SK-N-SH treated with all-trans-retinoic acid at 6 μM for 48 hours (cell line): Measurements from ENCODE around the gene CACNA1H.

Experiments used
- ARNTL ChIP-seq: fragments of 450-650 bp; formaldehyde crosslinking; IDR thresholded peaks from 2 replicates; pipeline ENCODE4 v1.5.0; 2020; ENCODE audit warnings: low read depth, mild to moderate bottlenecking, moderate library complexity, borderline replicate concordance
- BACH2 ChIP-seq: fragments of 250-450 bp; sonication (Bioruptor Pico); IDR thresholded peaks from 2 replicates; pipeline ENCODE4 v1.9.0; 2021; ENCODE audit warnings: mild to moderate bottlenecking, borderline replicate concordance
- CSDC2 ChIP-seq: fragments of 250-450 bp; sonication (Bioruptor Pico); IDR thresholded peaks from 2 replicates; pipeline ENCODE4 v1.5.0; 2020; ENCODE audit warnings: mild to moderate bottlenecking, moderate library complexity
- ESRRG ChIP-seq: fragments of 250-450 bp; sonication (Bioruptor Pico); IDR thresholded peaks from 2 replicates; pipeline ENCODE4 v1.6.1; 2021; ENCODE audit warnings: mild to moderate bottlenecking
- ISL1 ChIP-seq: fragments of 250-450 bp; sonication (Bioruptor Pico); IDR thresholded peaks from 2 replicates; pipeline ENCODE4 v2.1.2; 2022; ENCODE audit warnings: mild to moderate bottlenecking, moderate library complexity
- OSR1 ChIP-seq: fragments of 250-450 bp; sonication (Bioruptor Pico); IDR thresholded peaks from 2 replicates; pipeline ENCODE4 v1.8.0; 2022; ENCODE audit warnings: moderate library complexity, mild to moderate bottlenecking, inconsistent platforms
- PPARA ChIP-seq: fragments of 250-450 bp; sonication (Bioruptor Pico); IDR thresholded peaks from 2 replicates; pipeline ENCODE4 v1.5.0; 2020; ENCODE audit warnings: mild to moderate bottlenecking, borderline replicate concordance
- TOX ChIP-seq: fragments of 250-450 bp; sonication (Bioruptor Pico); IDR thresholded peaks from 2 replicates; pipeline ENCODE4 v1.8.0; 2021; ENCODE audit warnings: mild to moderate bottlenecking, moderate library complexity, borderline replicate concordance
- ZFP3 ChIP-seq: fragments of 250-450 bp; sonication (Bioruptor Pico); IDR thresholded peaks from 2 replicates; pipeline ENCODE4 v1.5.0; 2020; ENCODE audit warnings: mild to moderate bottlenecking, moderate library complexity
- ZFP30 ChIP-seq: fragments of 450-650 bp; formaldehyde crosslinking; IDR thresholded peaks from 2 replicates; pipeline ENCODE4 v1.5.0; 2022; ENCODE audit warnings: mild to moderate bottlenecking, moderate library complexity
- ZNF70 ChIP-seq: fragments of 450-650 bp; formaldehyde crosslinking; IDR thresholded peaks from 2 replicates; pipeline ENCODE4 v1.5.0; 2020; ENCODE audit warnings: mild to moderate bottlenecking, moderate library complexity
- TF ChIP-seq, protein P1 (sequence below): fragments of 250-450 bp; sonication (Bioruptor Pico); IDR thresholded peaks from 2 replicates; pipeline ENCODE4 v1.8.0; 2020; ENCODE audit warnings: mild to moderate bottlenecking, moderate library complexity, borderline replicate concordance
- TF ChIP-seq, protein P2 (sequence below): fragments of 250-450 bp; sonication (Bioruptor Pico); IDR thresholded peaks from 2 replicates; pipeline ENCODE4 v1.5.0; 2020; ENCODE audit warnings: mild to moderate bottlenecking, moderate library complexity
- TF ChIP-seq, protein P3 (sequence below): fragments of 250-450 bp; sonication (Bioruptor Pico); IDR thresholded peaks from 2 replicates; pipeline ENCODE4 v1.5.1; 2020; ENCODE audit warnings: low read depth, mild to moderate bottlenecking, moderate library complexity

DNA sequence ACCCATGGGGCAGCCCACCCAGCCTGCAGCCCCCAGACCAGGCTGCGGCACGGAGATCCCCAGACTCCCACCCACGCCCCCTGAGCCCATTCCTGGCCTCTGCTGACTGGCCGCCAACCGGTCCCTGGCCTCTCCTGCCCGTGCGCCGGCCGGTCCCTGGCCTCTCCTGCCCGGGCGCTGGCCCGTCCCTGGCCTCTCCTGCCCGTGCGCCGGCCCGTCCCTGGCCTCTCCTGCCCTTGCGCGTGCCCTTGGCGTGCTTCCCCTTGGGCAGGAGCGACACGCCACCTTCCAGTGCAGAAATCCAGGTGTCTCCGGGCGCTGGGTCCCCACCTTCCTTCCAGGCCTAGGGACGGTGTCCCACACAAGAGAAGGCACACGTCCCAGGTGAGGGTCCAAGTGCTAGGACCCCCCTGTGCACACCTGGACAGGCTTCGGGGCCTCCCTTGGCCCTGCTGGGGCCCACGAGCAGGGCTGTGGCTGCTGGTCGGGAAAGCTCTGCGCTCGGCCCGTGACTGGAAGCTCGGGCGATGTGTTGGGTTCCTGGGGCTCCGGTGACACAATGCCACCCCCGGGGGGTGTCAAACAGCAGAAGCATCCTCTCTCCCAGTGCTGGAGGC, 21.4 kb upstream of the CACNA1H start:
- TF ChIP-seq, protein P1, sequence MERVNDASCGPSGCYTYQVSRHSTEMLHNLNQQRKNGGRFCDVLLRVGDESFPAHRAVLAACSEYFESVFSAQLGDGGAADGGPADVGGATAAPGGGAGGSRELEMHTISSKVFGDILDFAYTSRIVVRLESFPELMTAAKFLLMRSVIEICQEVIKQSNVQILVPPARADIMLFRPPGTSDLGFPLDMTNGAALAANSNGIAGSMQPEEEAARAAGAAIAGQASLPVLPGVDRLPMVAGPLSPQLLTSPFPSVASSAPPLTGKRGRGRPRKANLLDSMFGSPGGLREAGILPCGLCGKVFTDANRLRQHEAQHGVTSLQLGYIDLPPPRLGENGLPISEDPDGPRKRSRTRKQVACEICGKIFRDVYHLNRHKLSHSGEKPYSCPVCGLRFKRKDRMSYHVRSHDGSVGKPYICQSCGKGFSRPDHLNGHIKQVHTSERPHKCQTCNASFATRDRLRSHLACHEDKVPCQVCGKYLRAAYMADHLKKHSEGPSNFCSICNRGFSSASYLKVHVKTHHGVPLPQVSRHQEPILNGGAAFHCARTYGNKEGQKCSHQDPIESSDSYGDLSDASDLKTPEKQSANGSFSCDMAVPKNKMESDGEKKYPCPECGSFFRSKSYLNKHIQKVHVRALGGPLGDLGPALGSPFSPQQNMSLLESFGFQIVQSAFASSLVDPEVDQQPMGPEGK (CRISPR knock-in tag): no peak
- no peak for TF ChIP-seq ISL1 (CRISPR knock-in tag)
- TF ChIP-seq ARNTL (CRISPR knock-in tag): no peak
- TF ChIP-seq, protein P2, sequence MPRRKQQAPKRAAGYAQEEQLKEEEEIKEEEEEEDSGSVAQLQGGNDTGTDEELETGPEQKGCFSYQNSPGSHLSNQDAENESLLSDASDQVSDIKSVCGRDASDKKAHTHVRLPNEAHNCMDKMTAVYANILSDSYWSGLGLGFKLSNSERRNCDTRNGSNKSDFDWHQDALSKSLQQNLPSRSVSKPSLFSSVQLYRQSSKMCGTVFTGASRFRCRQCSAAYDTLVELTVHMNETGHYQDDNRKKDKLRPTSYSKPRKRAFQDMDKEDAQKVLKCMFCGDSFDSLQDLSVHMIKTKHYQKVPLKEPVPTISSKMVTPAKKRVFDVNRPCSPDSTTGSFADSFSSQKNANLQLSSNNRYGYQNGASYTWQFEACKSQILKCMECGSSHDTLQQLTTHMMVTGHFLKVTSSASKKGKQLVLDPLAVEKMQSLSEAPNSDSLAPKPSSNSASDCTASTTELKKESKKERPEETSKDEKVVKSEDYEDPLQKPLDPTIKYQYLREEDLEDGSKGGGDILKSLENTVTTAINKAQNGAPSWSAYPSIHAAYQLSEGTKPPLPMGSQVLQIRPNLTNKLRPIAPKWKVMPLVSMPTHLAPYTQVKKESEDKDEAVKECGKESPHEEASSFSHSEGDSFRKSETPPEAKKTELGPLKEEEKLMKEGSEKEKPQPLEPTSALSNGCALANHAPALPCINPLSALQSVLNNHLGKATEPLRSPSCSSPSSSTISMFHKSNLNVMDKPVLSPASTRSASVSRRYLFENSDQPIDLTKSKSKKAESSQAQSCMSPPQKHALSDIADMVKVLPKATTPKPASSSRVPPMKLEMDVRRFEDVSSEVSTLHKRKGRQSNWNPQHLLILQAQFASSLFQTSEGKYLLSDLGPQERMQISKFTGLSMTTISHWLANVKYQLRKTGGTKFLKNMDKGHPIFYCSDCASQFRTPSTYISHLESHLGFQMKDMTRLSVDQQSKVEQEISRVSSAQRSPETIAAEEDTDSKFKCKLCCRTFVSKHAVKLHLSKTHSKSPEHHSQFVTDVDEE (CRISPR knock-in tag): no peak
- TF ChIP-seq BACH2 (CRISPR knock-in tag): no peak
- no peak for TF ChIP-seq PPARA (CRISPR knock-in tag)
- no peak for TF ChIP-seq TOX (CRISPR knock-in tag)
- TF ChIP-seq OSR1 (CRISPR knock-in tag): no peak
- TF ChIP-seq ESRRG (CRISPR knock-in tag): no peak
- no peak for TF ChIP-seq ZFP30 (CRISPR knock-in tag)
- TF ChIP-seq, protein P3, sequence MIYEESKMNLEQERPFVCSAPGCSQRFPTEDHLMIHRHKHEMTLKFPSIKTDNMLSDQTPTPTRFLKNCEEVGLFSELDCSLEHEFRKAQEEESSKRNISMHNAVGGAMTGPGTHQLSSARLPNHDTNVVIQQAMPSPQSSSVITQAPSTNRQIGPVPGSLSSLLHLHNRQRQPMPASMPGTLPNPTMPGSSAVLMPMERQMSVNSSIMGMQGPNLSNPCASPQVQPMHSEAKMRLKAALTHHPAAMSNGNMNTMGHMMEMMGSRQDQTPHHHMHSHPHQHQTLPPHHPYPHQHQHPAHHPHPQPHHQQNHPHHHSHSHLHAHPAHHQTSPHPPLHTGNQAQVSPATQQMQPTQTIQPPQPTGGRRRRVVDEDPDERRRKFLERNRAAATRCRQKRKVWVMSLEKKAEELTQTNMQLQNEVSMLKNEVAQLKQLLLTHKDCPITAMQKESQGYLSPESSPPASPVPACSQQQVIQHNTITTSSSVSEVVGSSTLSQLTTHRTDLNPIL (CRISPR knock-in tag): no peak
- no peak for TF ChIP-seq ZFP3 (CRISPR knock-in tag)
- TF ChIP-seq ZNF70: no peak
- TF ChIP-seq CSDC2 (CRISPR knock-in tag): no peak
